GM18858 (cell line): Measurements from ENCODE around the gene DHFR.

Source experiments
- ATAC-seq: cut with Tn5 transposase; IDR thresholded peaks from one replicate; pipeline ENCODE4 v1.9.1; 2021; ENCODE audit not compliant: unreplicated experiment

DHFR gene

GRCh38 chr5:80655231-80655774 is 520 bp upstream of the DHFR start:
- no peak for ATAC-seq

GRCh38 chr5:80654054-80654390 is 761 bp downstream of the DHFR start:
- no peak for ATAC-seq

- no peak for ATAC-seq
Measured at GRCh38 chr5:80653502-80653901, 1.3 kb downstream of the DHFR start.

GRCh38 chr5:80646926-80647325 is 7.9 kb downstream of the DHFR start:
- no peak for ATAC-seq

GRCh38 chr5:80644900-80645299 is 9.9 kb downstream of the DHFR start:
- ATAC-seq: no peak

GRCh38 chr5:80641353-80641752 is 13.4 kb downstream of the DHFR start:
- ATAC-seq: no peak

- ATAC-seq: no peak
Measured at GRCh38 chr5:80634193-80634592, 20.6 kb downstream of the DHFR start.

- no peak for ATAC-seq
Measured at GRCh38 chr5:80632700-80633099, 22.1 kb downstream of the DHFR start.

- no peak for ATAC-seq
Measured at GRCh38 chr5:80631278-80632259, 23.2 kb downstream of the DHFR start.

- no peak for ATAC-seq
Measured at GRCh38 chr5:80629281-80629680, 25.5 kb downstream of the DHFR start.

GRCh38 chr5:80625230-80625629 is 29.6 kb downstream of the DHFR start:
- ATAC-seq: no peak

- ATAC-seq: no peak
Measured at GRCh38 chr5:80623999-80624398, 30.8 kb downstream of the DHFR start.

- ATAC-seq: no peak
Measured at GRCh38 chr5:80622756-80623155, 32.0 kb downstream of the DHFR start.

GRCh38 chr5:80620211-80620610 is 34.6 kb downstream of the DHFR start:
- ATAC-seq: no peak

- ATAC-seq: no peak
Measured at GRCh38 chr5:80619086-80619485, 35.7 kb downstream of the DHFR start.

GRCh38 chr5:80618438-80618837 is 36.3 kb downstream of the DHFR start:
- no peak for ATAC-seq

- ATAC-seq: no peak
Measured at GRCh38 chr5:80615266-80615914, 39.4 kb downstream of the DHFR start.

- no peak for ATAC-seq
Measured at GRCh38 chr5:80609692-80610091, 45.1 kb downstream of the DHFR start.

GRCh38 chr5:80608731-80609130 is 46.1 kb downstream of the DHFR start:
- no peak for ATAC-seq

GRCh38 chr5:80607832-80608231 is 47.0 kb downstream of the DHFR start:
- no peak for ATAC-seq

GRCh38 chr5:80607343-80607742 is 47.4 kb downstream of the DHFR start:
- ATAC-seq: no peak
